GM12873 (cell line): ENCODE data around the gene MCM3.

ENCODE experiments used
- CTCF ChIP-seq: IDR thresholded peaks from 2 replicates; pipeline ENCODE4 v1.5.1; 2012; ENCODE audit warnings: low read depth, mild to moderate bottlenecking, moderate library complexity, low read length, control low read depth; ENCODE audit not compliant: insufficient read depth; ENCODE audit errors: missing control alignments

The MCM3 gene

GRCh38 chr6:52231406-52232127 lies 53.0 kb downstream of the MCM3 start:
- no peak for TF ChIP-seq CTCF

GRCh38 chr6:52230685-52231084 lies 53.9 kb downstream of the MCM3 start:
- TF ChIP-seq CTCF, result no peak

- TF ChIP-seq CTCF, result no peak
Observed at GRCh38 chr6:52227495-52227894, 57.0 kb downstream of the MCM3 start.

GRCh38 chr6:52221302-52221701 lies 63.2 kb downstream of the MCM3 start:
- TF ChIP-seq CTCF, result no peak

GRCh38 chr6:52217761-52218160 lies 66.8 kb downstream of the MCM3 start:
- TF ChIP-seq CTCF, result no peak

GRCh38 chr6:52216932-52217575 lies 67.5 kb downstream of the MCM3 start:
- no peak for TF ChIP-seq CTCF

GRCh38 chr6:52215787-52216186 lies 68.8 kb downstream of the MCM3 start:
- TF ChIP-seq CTCF, result no peak
